H9 (cell line): ENCODE results near the gene FCHSD2. TPM values are rescaled to one million over a fixed set of nuclear protein-coding genes. Genes with fewer than 3 reads are reported as not detected.

Experiments used
- DNase-seq: peaks from one replicate; pipeline ENCODE4 v3.0.0-alpha.2; 2017
- H2AFZ ChIP-seq: one replicate; pipeline ENCODE4 v1.6.1; 2013; ENCODE audit warnings: mild to moderate bottlenecking, low read length, control low read depth, moderate library complexity
- H2AK5ac ChIP-seq: 2 replicates; pipeline ENCODE4 v1.6.1; 2013; ENCODE audit warnings: low read length, control low read depth, mixed read lengths; ENCODE audit not compliant: insufficient read length
- H2BK120ac ChIP-seq: one replicate; pipeline ENCODE4 v1.6.1; 2013; ENCODE audit warnings: low read depth, mild to moderate bottlenecking, low read length, control low read depth, inconsistent platforms; ENCODE audit not compliant: poor library complexity, severe bottlenecking
- H2BK12ac ChIP-seq: 2 replicates; pipeline ENCODE4 v1.6.1; 2013; ENCODE audit warnings: low read length, control low read depth, mixed read lengths, low read depth; ENCODE audit not compliant: insufficient read length
- H2BK15ac ChIP-seq: 2 replicates; pipeline ENCODE4 v1.6.1; 2013; ENCODE audit warnings: low read depth, low read length, control low read depth
- H2BK20ac ChIP-seq: one replicate; pipeline ENCODE4 v1.6.1; 2013; ENCODE audit warnings: low read depth, mild to moderate bottlenecking, low read length, control low read depth, inconsistent platforms; ENCODE audit not compliant: poor library complexity, severe bottlenecking
- H2BK5ac ChIP-seq: 2 replicates; pipeline ENCODE4 v1.6.1; 2013; ENCODE audit warnings: low read length, control low read depth, mixed read lengths; ENCODE audit not compliant: insufficient read length
- H3K14ac ChIP-seq: 2 replicates; pipeline ENCODE4 v1.6.1; 2013; ENCODE audit warnings: low read length, control low read depth; ENCODE audit not compliant: insufficient read depth
- H3K18ac ChIP-seq: 2 replicates; pipeline ENCODE4 v1.6.1; 2013; ENCODE audit warnings: low read depth, mild to moderate bottlenecking, mixed read lengths, low read length, control low read depth; ENCODE audit not compliant: insufficient read length
- H3K23ac ChIP-seq: 2 replicates; pipeline ENCODE4 v1.6.1; 2013; ENCODE audit warnings: low read length, control low read depth, mixed read lengths, low read depth; ENCODE audit not compliant: insufficient read length
- H3K23me2 ChIP-seq: 2 replicates; pipeline ENCODE4 v1.6.1; 2013; ENCODE audit warnings: low read depth, mild to moderate bottlenecking, mixed read lengths, low read length, control low read depth; ENCODE audit not compliant: insufficient read length, poor library complexity, severe bottlenecking
- H3K27ac ChIP-seq: 2 replicates; pipeline ENCODE4 v1.5.1; 2013; ENCODE audit warnings: low read length, control low read depth, mixed read lengths, low read depth; ENCODE audit not compliant: insufficient read length
- H3K27me3 ChIP-seq: 2 replicates; pipeline ENCODE4 v1.6.1; 2013; ENCODE audit warnings: low read length, control low read depth, inconsistent platforms; ENCODE audit not compliant: insufficient read depth
- H3K4ac ChIP-seq: 2 replicates; pipeline ENCODE4 v1.6.1; 2013; ENCODE audit warnings: low read depth, mild to moderate bottlenecking, control low read depth, inconsistent platforms, low read length, moderate library complexity
- H3K4me1 ChIP-seq: 2 replicates; pipeline ENCODE4 v1.6.1; 2013; ENCODE audit warnings: low read length, control low read depth, inconsistent platforms; ENCODE audit not compliant: insufficient read depth
- H3K4me2 ChIP-seq: 2 replicates; pipeline ENCODE4 v1.6.1; 2013; ENCODE audit warnings: low read length, control low read depth, mixed read lengths; ENCODE audit not compliant: insufficient read length, insufficient read depth
- H3K56ac ChIP-seq: 2 replicates; pipeline ENCODE4 v1.6.1; 2013; ENCODE audit warnings: low read depth, mild to moderate bottlenecking, mixed read lengths, low read length, control low read depth; ENCODE audit not compliant: insufficient read length
- H3K79me1 ChIP-seq: 2 replicates; pipeline ENCODE4 v1.6.1; 2013; ENCODE audit warnings: low read depth, mild to moderate bottlenecking, moderate library complexity, low read length, control low read depth, inconsistent platforms; ENCODE audit not compliant: insufficient read depth, poor library complexity, severe bottlenecking
- H3K79me2 ChIP-seq: 2 replicates; pipeline ENCODE4 v1.6.1; 2013; ENCODE audit warnings: low read length, control low read depth, inconsistent platforms; ENCODE audit not compliant: insufficient read depth
- H3K9ac ChIP-seq: 2 replicates; pipeline ENCODE4 v1.6.1; 2013; ENCODE audit warnings: low read length, control low read depth, mixed read lengths; ENCODE audit not compliant: insufficient read length; ENCODE audit errors: extremely low read depth
- H3K9me3 ChIP-seq: one replicate; pipeline ENCODE4 v1.6.1; 2013; ENCODE audit warnings: low read depth, low read length, inconsistent platforms; ENCODE audit not compliant: control insufficient read depth
- H3T11ph ChIP-seq: one replicate; pipeline ENCODE4 v1.6.1; 2013; ENCODE audit warnings: mild to moderate bottlenecking, low read length, control low read depth, inconsistent platforms
- H4K20me1 ChIP-seq: one replicate; pipeline ENCODE4 v1.6.1; 2013; ENCODE audit not compliant: control insufficient read depth, insufficient read length, insufficient read depth
- H4K5ac ChIP-seq: 2 replicates; pipeline ENCODE4 v1.6.1; 2013; ENCODE audit warnings: low read depth, mild to moderate bottlenecking, mixed read lengths, low read length, control low read depth; ENCODE audit not compliant: insufficient read length
- H4K8ac ChIP-seq: replicated peaks from 2 replicates; pipeline ENCODE4 v1.6.1; 2013; ENCODE audit warnings: low read length, control low read depth, mixed read lengths, low read depth; ENCODE audit not compliant: insufficient read length
- H4K91ac ChIP-seq: 2 replicates; pipeline ENCODE4 v1.6.1; 2013; ENCODE audit warnings: low read depth, mild to moderate bottlenecking, moderate library complexity, mixed read lengths, low read length, control low read depth; ENCODE audit not compliant: insufficient read length
- H3K27ac Mint-ChIP-seq, 3 experiments: 2 replicates in 2 of 3; 3 replicates in 1 of 3; pipeline ENCODE4 v1.8.0; 2020 to 2021; ENCODE audit warnings: mixed read lengths in 3 of 3, mild to moderate bottlenecking in 1 of 3, moderate library complexity in 1 of 3
- H3K27me3 Mint-ChIP-seq: 2 replicates; pipeline ENCODE4 v1.8.0; 2021; ENCODE audit warnings: low read depth, mild to moderate bottlenecking, moderate library complexity, mixed read lengths
- H3K36me3 Mint-ChIP-seq, 3 experiments: 2 replicates in 2 of 3; 3 replicates in 1 of 3; pipeline ENCODE4 v1.8.0; 2020 to 2021; ENCODE audit warnings: low read depth in 3 of 3, mixed read lengths in 3 of 3; ENCODE audit not compliant: insufficient read depth in 1 of 3
- H3K4me1 Mint-ChIP-seq, 2 experiments: 2 replicates each; pipeline ENCODE4 v1.8.0; 2020; ENCODE audit warnings: mixed read lengths in 2 of 2
- H3K4me3 Mint-ChIP-seq, 2 experiments: 2 replicates in 1 of 2; 3 replicates in 1 of 2; pipeline ENCODE4 v1.8.0; 2020 to 2021; ENCODE audit warnings: mild to moderate bottlenecking in 2 of 2, mixed read lengths in 2 of 2, moderate library complexity in 1 of 2
- H3K9me3 Mint-ChIP-seq, 2 experiments: 2 replicates in 1 of 2; 3 replicates in 1 of 2; pipeline ENCODE4 v1.8.0; 2020; ENCODE audit warnings: mild to moderate bottlenecking in 2 of 2, mixed read lengths in 2 of 2, moderate library complexity in 1 of 2
- WGBS: extraction: QIAGEN DNeasy Blood & Tissue Kit; methylation state at CpG from one replicate; pipeline ENCODE4 v1.1.7; 2013; ENCODE audit warnings: missing lambda C conversion rate, low lambda C conversion rate, mixed read lengths; ENCODE audit not compliant: insufficient read length; ENCODE audit errors: extremely low coverage; 5-methylcytosine and 5-hydroxymethylcytosine counted together
- total RNA-seq: library from RNA; stranded (reverse); gene quantifications from 2 replicates; pipeline ENCODE4 v1.2.1, GENCODE V29; 2021
- TF ChIP-seq, protein P1 (sequence below): fragments of 200-600 bp; sonication (generic); conservative IDR thresholded peaks from 3 replicates; pipeline ENCODE4 v1.8.0; 2021; ENCODE audit warnings: antibody characterized with exemption, mild to moderate bottlenecking

Gene FCHSD2
- total RNA-seq, 1 experiment from 2014 or later = 17.8 TPM

DNA sequence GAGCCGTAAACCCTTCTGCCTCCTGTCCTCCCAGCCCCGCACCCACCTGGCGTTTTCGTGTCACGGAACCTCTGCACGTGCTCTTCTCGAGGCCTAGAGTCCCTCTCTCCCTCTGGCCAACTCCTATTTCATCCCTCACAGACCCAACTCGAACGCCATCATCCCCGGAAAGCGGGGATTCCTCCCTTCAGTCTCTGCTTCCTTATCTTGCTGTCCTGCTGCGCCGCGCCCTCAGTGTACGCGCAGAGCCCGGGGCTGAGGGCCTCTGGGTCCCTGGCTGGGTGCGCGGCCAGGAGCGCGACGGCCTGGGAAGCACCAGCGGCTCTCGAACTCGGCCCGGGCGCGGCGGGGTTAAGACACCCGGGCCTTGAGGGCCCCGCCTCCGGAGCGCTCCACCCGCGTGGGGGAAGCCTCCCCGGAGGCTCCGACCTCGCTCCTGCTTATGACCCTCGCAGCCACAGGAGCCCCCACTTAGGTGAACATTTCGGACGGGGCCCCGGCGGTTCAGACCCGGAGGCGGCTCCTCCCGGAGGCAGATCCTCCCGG is 328.3 kb downstream of the FCHSD2 start:
- TF ChIP-seq, protein P1, sequence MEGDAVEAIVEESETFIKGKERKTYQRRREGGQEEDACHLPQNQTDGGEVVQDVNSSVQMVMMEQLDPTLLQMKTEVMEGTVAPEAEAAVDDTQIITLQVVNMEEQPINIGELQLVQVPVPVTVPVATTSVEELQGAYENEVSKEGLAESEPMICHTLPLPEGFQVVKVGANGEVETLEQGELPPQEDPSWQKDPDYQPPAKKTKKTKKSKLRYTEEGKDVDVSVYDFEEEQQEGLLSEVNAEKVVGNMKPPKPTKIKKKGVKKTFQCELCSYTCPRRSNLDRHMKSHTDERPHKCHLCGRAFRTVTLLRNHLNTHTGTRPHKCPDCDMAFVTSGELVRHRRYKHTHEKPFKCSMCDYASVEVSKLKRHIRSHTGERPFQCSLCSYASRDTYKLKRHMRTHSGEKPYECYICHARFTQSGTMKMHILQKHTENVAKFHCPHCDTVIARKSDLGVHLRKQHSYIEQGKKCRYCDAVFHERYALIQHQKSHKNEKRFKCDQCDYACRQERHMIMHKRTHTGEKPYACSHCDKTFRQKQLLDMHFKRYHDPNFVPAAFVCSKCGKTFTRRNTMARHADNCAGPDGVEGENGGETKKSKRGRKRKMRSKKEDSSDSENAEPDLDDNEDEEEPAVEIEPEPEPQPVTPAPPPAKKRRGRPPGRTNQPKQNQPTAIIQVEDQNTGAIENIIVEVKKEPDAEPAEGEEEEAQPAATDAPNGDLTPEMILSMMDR = no peak
- DNase-seq = peak; percentile 75
- peak overlapping the region; percentile 84 for H2BK120ac ChIP-seq
- H3K9me3 Mint-ChIP-seq = no peaks in the 10 kb centered on the region; a peak in 1 of 5 replicates
- no peak overlapping the region for H3K4ac ChIP-seq
- H3K56ac ChIP-seq = no peak overlapping the region
- H3K4me1 ChIP-seq = peaks cover 5% of the 10 kb centered on the region; the same call in 1 of the 2 replicates
- H3K23ac ChIP-seq = no peak overlapping the region
- no peak overlapping the region for H2BK12ac ChIP-seq
- H3K14ac ChIP-seq = peak overlapping the region; percentile 97; the same call in 1 of the 2 replicates
- no peak overlapping the region for H2AK5ac ChIP-seq
- H2BK15ac ChIP-seq = no peak overlapping the region
- no peaks in the 10 kb centered on the region for H3K27me3 ChIP-seq
- peak overlapping the region; percentile 52 for H3K4me2 ChIP-seq
- peak overlapping the region; percentile 86 to 91 for H3K4me3 Mint-ChIP-seq
- H4K91ac ChIP-seq = no peak overlapping the region
- H3K27ac Mint-ChIP-seq = peak overlapping the region; percentile 7 to 95 (median 86); a peak in 5 of 7 replicates
- H2AFZ ChIP-seq = no peak overlapping the region
- peaks cover 4 to 27% (median 24%) of the 10 kb centered on the region in 3 experiments; a peak in 6 of 7 replicates for H3K36me3 Mint-ChIP-seq
- no peak overlapping the region for H2BK20ac ChIP-seq
- H3K79me1 ChIP-seq = no peaks in the 10 kb centered on the region
- no peak overlapping the region for H3K27ac ChIP-seq
- no peak overlapping the region for H2BK5ac ChIP-seq
- no peak overlapping the region for H3T11ph ChIP-seq
- H3K23me2 ChIP-seq = peaks cover 17% of the 10 kb centered on the region
- no CpG with 5 or more reads among the region's 47 CpGs for WGBS
- H3K9ac ChIP-seq = peak overlapping the region; percentile 61
- H4K5ac ChIP-seq = no peak overlapping the region
- peaks cover 7% of the 10 kb centered on the region for H3K27me3 Mint-ChIP-seq
- no peaks in the 10 kb centered on the region for H3K9me3 ChIP-seq
- H3K4me1 Mint-ChIP-seq = peaks cover 24 to 27% of the 10 kb centered on the region in 2 experiments
- H3K18ac ChIP-seq = peak overlapping the region; percentile 93
- no peak overlapping the region for H4K8ac ChIP-seq
- H4K20me1 ChIP-seq = no peaks in the 10 kb centered on the region
- H3K79me2 ChIP-seq = no peaks in the 10 kb centered on the region
